ENCODE data around the gene CDKN2B-AS1. TPM values are rescaled to one million over a fixed set of nuclear protein-coding genes. Genes with fewer than 3 reads are reported as not detected.

CDKN2B-AS1 gene
- total and polyA plus RNA-seq, 2 experiments from 2014 or later, result 0.14 TPM; not detected in 1

DNA sequence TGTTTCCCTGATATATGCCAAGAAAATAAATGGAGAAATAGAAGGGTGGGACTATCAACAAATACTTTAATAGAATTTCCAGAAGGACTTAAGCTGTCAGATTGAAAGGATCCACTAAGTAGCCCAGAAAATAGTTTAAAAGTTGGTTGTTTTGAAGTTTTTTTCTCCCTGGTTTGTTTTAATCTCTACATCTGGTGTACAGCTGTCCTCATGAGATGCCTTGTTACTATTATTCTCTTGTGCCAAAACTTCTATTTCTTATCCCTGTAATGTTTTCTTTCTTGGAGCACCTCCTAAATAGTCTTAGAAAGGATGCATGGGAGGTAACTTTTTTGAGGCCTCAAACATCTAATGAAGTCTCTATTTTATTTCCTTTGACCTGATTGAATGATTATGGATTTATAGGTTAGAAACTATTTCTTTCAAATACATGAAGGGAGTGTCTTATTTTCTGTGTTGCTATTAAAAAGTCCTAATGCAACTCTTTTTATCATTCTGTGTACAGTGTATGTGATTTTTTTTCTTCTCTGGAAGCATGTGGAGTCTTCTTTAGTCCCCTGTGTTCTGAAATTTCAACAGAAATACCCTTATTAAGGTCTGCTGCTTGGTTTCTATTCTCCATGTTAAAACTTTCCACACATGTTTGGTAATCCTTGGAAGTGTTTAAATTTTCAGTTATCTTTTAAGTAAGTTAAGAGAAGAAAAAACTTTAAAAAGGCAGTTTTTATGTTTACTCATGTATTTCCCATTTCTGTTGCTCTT, 154.5 kb downstream of the CDKN2B-AS1 start:
- no peak overlapping the region for H3K27ac Mint-ChIP-seq
- H3K36me3 ChIP-seq (ENCODE audit: insufficient read depth), result no peaks in the 10 kb centered on the region
- H3K36me3 Mint-ChIP-seq (ENCODE audit: low read depth), result no peaks in the 10 kb centered on the region
- H3K4me3 Mint-ChIP-seq, result no peak overlapping the region
- no peaks in the 10 kb centered on the region for H3K9me2 ChIP-seq (ENCODE audit: insufficient read depth)
- no peaks in the 10 kb centered on the region for H3K79me2 ChIP-seq (replicated peaks; ENCODE audit: insufficient read depth)
- DNase-seq (ENCODE audit: low spot score) (no peak), ATAC-seq (no peak)
- no peaks in the 10 kb centered on the region for H3K27me3 ChIP-seq (ENCODE audit: insufficient read depth)
- H3K27me3 Mint-ChIP-seq (ENCODE audit: insufficient read depth, low read depth, poor library complexity), result no peaks in the 10 kb centered on the region
- H3F3A ChIP-seq (replicated peaks; ENCODE audit: low read depth), result no peaks in the 10 kb centered on the region
- no peak for TF ChIP-seq ETS1 (IDR thresholded peaks at IDR 0.05)
- TF ChIP-seq, protein P1, sequence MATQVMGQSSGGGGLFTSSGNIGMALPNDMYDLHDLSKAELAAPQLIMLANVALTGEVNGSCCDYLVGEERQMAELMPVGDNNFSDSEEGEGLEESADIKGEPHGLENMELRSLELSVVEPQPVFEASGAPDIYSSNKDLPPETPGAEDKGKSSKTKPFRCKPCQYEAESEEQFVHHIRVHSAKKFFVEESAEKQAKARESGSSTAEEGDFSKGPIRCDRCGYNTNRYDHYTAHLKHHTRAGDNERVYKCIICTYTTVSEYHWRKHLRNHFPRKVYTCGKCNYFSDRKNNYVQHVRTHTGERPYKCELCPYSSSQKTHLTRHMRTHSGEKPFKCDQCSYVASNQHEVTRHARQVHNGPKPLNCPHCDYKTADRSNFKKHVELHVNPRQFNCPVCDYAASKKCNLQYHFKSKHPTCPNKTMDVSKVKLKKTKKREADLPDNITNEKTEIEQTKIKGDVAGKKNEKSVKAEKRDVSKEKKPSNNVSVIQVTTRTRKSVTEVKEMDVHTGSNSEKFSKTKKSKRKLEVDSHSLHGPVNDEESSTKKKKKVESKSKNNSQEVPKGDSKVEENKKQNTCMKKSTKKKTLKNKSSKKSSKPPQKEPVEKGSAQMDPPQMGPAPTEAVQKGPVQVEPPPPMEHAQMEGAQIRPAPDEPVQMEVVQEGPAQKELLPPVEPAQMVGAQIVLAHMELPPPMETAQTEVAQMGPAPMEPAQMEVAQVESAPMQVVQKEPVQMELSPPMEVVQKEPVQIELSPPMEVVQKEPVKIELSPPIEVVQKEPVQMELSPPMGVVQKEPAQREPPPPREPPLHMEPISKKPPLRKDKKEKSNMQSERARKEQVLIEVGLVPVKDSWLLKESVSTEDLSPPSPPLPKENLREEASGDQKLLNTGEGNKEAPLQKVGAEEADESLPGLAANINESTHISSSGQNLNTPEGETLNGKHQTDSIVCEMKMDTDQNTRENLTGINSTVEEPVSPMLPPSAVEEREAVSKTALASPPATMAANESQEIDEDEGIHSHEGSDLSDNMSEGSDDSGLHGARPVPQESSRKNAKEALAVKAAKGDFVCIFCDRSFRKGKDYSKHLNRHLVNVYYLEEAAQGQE (IDR thresholded peaks at IDR 0.05; ENCODE audit: unreplicated experiment), result no peak
- no peak for TF ChIP-seq JUNB (IDR thresholded peaks at IDR 0.05; ENCODE audit: unreplicated experiment)
- no peak for TF ChIP-seq NANOG (IDR thresholded peaks at IDR 0.05; ENCODE audit: borderline replicate concordance)
- no peak for TF ChIP-seq POLR2AphosphoS5 (IDR thresholded peaks at IDR 0.05; ENCODE audit: low read depth)
- no peak for TF ChIP-seq STAT1 (IDR thresholded peaks at IDR 0.05; ENCODE audit: unreplicated experiment)
- TF ChIP-seq EZH2 (IDR thresholded peaks at IDR 0.05; ENCODE audit: low read depth, unreplicated experiment), result no peak
- no peak for TF ChIP-seq ZNF114 (CRISPR knock-in tag; IDR thresholded peaks at IDR 0.05)
- TF ChIP-seq CREB1 (CRISPR knock-in tag; IDR thresholded peaks at IDR 0.05; ENCODE audit: low read depth), result no peak
- TF ChIP-seq ZNF331 (CRISPR knock-in tag; IDR thresholded peaks at IDR 0.05; ENCODE audit: low read depth), result no peak
- TF ChIP-seq, protein P2, sequence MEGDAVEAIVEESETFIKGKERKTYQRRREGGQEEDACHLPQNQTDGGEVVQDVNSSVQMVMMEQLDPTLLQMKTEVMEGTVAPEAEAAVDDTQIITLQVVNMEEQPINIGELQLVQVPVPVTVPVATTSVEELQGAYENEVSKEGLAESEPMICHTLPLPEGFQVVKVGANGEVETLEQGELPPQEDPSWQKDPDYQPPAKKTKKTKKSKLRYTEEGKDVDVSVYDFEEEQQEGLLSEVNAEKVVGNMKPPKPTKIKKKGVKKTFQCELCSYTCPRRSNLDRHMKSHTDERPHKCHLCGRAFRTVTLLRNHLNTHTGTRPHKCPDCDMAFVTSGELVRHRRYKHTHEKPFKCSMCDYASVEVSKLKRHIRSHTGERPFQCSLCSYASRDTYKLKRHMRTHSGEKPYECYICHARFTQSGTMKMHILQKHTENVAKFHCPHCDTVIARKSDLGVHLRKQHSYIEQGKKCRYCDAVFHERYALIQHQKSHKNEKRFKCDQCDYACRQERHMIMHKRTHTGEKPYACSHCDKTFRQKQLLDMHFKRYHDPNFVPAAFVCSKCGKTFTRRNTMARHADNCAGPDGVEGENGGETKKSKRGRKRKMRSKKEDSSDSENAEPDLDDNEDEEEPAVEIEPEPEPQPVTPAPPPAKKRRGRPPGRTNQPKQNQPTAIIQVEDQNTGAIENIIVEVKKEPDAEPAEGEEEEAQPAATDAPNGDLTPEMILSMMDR (conservative IDR thresholded peaks at IDR 0.05; ENCODE audit: low read depth in 2 of 2), result no peak
- no peak for TF ChIP-seq ZNF462 (CRISPR knock-in tag; IDR thresholded peaks at IDR 0.05)
- TF ChIP-seq EZH2phosphoT487 (IDR thresholded peaks at IDR 0.05; ENCODE audit: unreplicated experiment), result no peak
- H3K4me1 Mint-ChIP-seq, result no peaks in the 10 kb centered on the region
- H3K27ac ChIP-seq (ENCODE audit: low read depth), result no peak overlapping the region
- no peak overlapping the region for H3K4me3 ChIP-seq
- no peaks in the 10 kb centered on the region for H3K4me1 ChIP-seq (ENCODE audit: insufficient read depth)
- no peaks in the 10 kb centered on the region for H3K9me3 Mint-ChIP-seq
- no peaks in the 10 kb centered on the region for H4K20me1 ChIP-seq (replicated peaks; ENCODE audit: insufficient read depth)
- H3K4me2 ChIP-seq, result no peak overlapping the region
- H2AFZ ChIP-seq, result no peak overlapping the region

Data from GM23338 (cell line).